GM18526 (cell line): Measurements from ENCODE around the gene LLGL2.

ENCODE experiments used
- POLR2A ChIP-seq: IDR thresholded peaks from 3 replicates; pipeline ENCODE4 v1.6.1; 2011; ENCODE audit not compliant: insufficient read length; ENCODE audit errors: extremely low read depth

Gene LLGL2

GRCh38 chr17:75501378-75502071, 24.0 kb upstream of the LLGL2 start:
- TF ChIP-seq POLR2A, result no peak

GRCh38 chr17:75502072-75502720, 23.3 kb upstream of the LLGL2 start:
- TF ChIP-seq POLR2A, result no peak

- TF ChIP-seq POLR2A, result no peak
Observed at GRCh38 chr17:75502721-75503329, 22.7 kb upstream of the LLGL2 start.

GRCh38 chr17:75503337-75503950, 22.1 kb upstream of the LLGL2 start:
- TF ChIP-seq POLR2A, result no peak

- no peak for TF ChIP-seq POLR2A
Observed at GRCh38 chr17:75503976-75504346, 21.5 kb upstream of the LLGL2 start.

- TF ChIP-seq POLR2A, result no peak
Observed at GRCh38 chr17:75504347-75505151, 20.9 kb upstream of the LLGL2 start.

- no peak for TF ChIP-seq POLR2A
Observed at GRCh38 chr17:75505152-75505409, 20.4 kb upstream of the LLGL2 start.

- no peak for TF ChIP-seq POLR2A
Observed at GRCh38 chr17:75505640-75506039, 19.9 kb upstream of the LLGL2 start.

- no peak for TF ChIP-seq POLR2A
Observed at GRCh38 chr17:75506134-75506533, 19.4 kb upstream of the LLGL2 start.

- TF ChIP-seq POLR2A, result no peak
Observed at GRCh38 chr17:75506888-75507287, 18.6 kb upstream of the LLGL2 start.

GRCh38 chr17:75507733-75508719, 17.5 kb upstream of the LLGL2 start:
- no peak for TF ChIP-seq POLR2A

- TF ChIP-seq POLR2A, result no peak
Observed at GRCh38 chr17:75508931-75509361, 16.6 kb upstream of the LLGL2 start.

- TF ChIP-seq POLR2A, result no peak
Observed at GRCh38 chr17:75509528-75510258, 15.8 kb upstream of the LLGL2 start.

- no peak for TF ChIP-seq POLR2A
Observed at GRCh38 chr17:75511270-75511609, 14.3 kb upstream of the LLGL2 start.
